HepG2 (cell line): ENCODE data around the gene GPR37L1. TPM values are rescaled to one million over a fixed set of nuclear protein-coding genes. Genes with fewer than 3 reads are reported as not detected.
A peak's percentile ranks its signal among the peaks of the same experiment; 100 is the strongest.

ENCODE experiments used
- CSRNP1 ChIP-seq: sonication (generic); formaldehyde crosslinking; IDR thresholded peaks from 2 replicates; pipeline ENCODE4 v1.8.1; 2023; ENCODE audit warnings: mild to moderate bottlenecking, missing genetic modification reagents
- GLMP ChIP-seq: sonication (generic); formaldehyde crosslinking; IDR thresholded peaks from 2 replicates; pipeline ENCODE4 v1.9.0; 2021; ENCODE audit warnings: missing genetic modification reagents, mild to moderate bottlenecking, borderline replicate concordance
- HNRNPLL ChIP-seq: fragments of 200-400 bp; formaldehyde crosslinking; IDR thresholded peaks from 2 replicates; pipeline ENCODE4 v1.6.1; 2017; ENCODE audit warnings: mild to moderate bottlenecking, low read depth, low read length; ENCODE audit not compliant: poor library complexity, severe bottlenecking
- KAT2B ChIP-seq: fragments of 150-350 bp; IDR thresholded peaks from 2 replicates; pipeline ENCODE4 v1.6.1; 2014; ENCODE audit warnings: low read depth, low read length, borderline replicate concordance
- MTA1 ChIP-seq: sonication (generic); formaldehyde crosslinking; IDR thresholded peaks from 2 replicates; pipeline ENCODE4 v1.4.0; 2020; ENCODE audit warnings: missing genetic modification reagents, mild to moderate bottlenecking, borderline replicate concordance
- MYC ChIP-seq: sonication (generic); formaldehyde crosslinking; IDR thresholded peaks from 2 replicates; pipeline ENCODE4 v1.9.0; 2021; ENCODE audit warnings: missing genetic modification reagents, borderline replicate concordance
- PITX1 ChIP-seq: sonication (generic); formaldehyde crosslinking; IDR thresholded peaks from 2 replicates; pipeline ENCODE4 v1.5.1; 2020; ENCODE audit warnings: mild to moderate bottlenecking, missing genetic modification reagents
- RBM22 ChIP-seq: fragments of 200-400 bp; formaldehyde crosslinking; optimal IDR thresholded peaks from 2 replicates; pipeline ENCODE3; 2017; ENCODE audit warnings: mild to moderate bottlenecking, low read length, moderate library complexity
- RNF2 ChIP-seq: fragments of 450-650 bp; conservative IDR thresholded peaks from 2 replicates; pipeline ENCODE4 v1.6.1; 2016; ENCODE audit warnings: low read depth
- SNRNP70 ChIP-seq: fragments of 200-400 bp; formaldehyde crosslinking; IDR thresholded peaks from 2 replicates; pipeline ENCODE4 v1.6.1; 2017; ENCODE audit warnings: mild to moderate bottlenecking, low read depth, low read length, moderate library complexity
- ZMAT3 ChIP-seq: sonication (generic); formaldehyde crosslinking; conservative IDR thresholded peaks from 2 replicates; pipeline ENCODE4 v1.7.0; 2021; ENCODE audit warnings: missing genetic modification reagents
- ZNF3 ChIP-seq: IDR thresholded peaks from 2 replicates; pipeline ENCODE4 v1.7.0; 2017; ENCODE audit warnings: inconsistent platforms
- ZNF530 ChIP-seq: sonication (generic); formaldehyde crosslinking; IDR thresholded peaks from 2 replicates; pipeline ENCODE4 v1.5.0; 2020; ENCODE audit warnings: low read depth, mild to moderate bottlenecking, missing genetic modification reagents
- ZNF609 ChIP-seq: sonication (generic); formaldehyde crosslinking; IDR thresholded peaks from 2 replicates; pipeline ENCODE4 v1.4.0; 2020; ENCODE audit warnings: mild to moderate bottlenecking, missing genetic modification reagents, borderline replicate concordance
- polyA plus RNA-seq, 8 experiments: library from polyadenylated mRNA; depleted of rRNA in 3 of 8; stranded (reverse) in 7 of 8; unstranded in 1 of 8; fragments of >200 nt; fragmentation: Illumina TruSeq in 4 of 8; extraction: Trizol in 4 of 8; gene quantifications; 2 replicates each; pipeline versions ENCODE4 v1.2.1 to v1.2.3, GENCODE V29; 2011 to 2016; ENCODE audit warnings: low read depth in 4 of 8, missing spikeins in 1 of 8, mixed read lengths in 1 of 8; ENCODE audit not compliant: insufficient read depth in 1 of 8
- total RNA-seq, 5 experiments: library from RNA; depleted of rRNA; stranded (reverse); fragments of >200 nt; fragmentation: Illumina TruSeq; extraction: Trizol; gene quantifications; 2 replicates each; pipeline ENCODE4 v1.2.3, GENCODE V29; 2016; ENCODE audit warnings: low read depth in 1 of 5
- TF ChIP-seq, protein P1 (sequence below): sonication (generic); formaldehyde crosslinking; IDR thresholded peaks from 2 replicates; pipeline ENCODE4 v1.5.1; 2020; ENCODE audit warnings: missing genetic modification reagents, mild to moderate bottlenecking, borderline replicate concordance
- TF ChIP-seq, protein P2 (sequence below): sonication (generic); formaldehyde crosslinking; IDR thresholded peaks from 2 replicates; pipeline ENCODE4 v1.5.1; 2020; ENCODE audit warnings: mild to moderate bottlenecking, moderate library complexity, missing genetic modification reagents

GPR37L1 gene
- total and polyA plus RNA-seq, 2 of the 13 experiments (the other 11 are each of a cell fraction or from before 2014, with no cell fraction given): 0.13 TPM; not detected in 1

DNA sequence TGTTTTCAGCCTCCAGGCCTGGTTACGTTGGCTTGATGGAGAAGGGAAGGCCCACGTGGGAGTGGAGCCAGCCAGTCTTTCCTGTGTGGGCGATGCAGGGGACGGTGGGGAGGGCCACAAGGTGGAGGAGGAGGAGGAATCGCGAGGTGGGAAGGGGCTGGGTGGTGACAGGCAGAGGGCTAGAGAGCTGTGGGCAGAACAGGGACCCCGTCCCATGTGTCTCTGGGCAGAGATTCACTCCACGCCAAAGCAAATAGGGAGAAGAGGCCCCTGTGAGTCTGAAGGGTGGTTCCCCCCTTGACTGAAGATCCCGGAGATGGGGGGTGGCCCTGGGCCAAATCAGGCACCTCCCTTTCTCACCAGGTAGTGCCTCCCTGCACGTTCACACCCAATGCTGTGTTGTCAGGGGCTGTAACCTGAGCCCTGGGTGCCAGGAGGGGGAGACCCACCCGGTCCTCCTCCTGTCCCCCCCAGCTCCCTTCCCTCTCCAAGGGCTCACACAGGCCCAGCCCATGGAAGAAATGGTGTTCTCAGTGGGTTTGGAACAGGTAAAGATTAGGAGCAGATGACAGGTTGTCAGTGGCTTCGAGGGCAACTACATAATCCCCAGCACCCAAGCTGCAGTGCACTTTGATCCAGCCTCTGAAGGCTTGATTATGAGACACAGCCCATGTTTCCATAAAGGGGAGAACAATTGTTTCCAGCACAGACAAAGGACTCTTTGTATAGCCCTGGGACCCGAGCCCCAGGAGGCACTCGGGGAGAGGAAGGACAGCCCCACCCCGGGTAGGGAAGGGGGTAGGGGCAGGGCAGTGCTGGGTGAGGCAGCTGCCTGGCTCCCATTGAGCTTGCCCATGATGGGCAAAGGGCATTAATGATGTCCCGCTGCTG is 37.7 kb upstream of the GPR37L1 start (continued):
- TF ChIP-seq KAT2B (no peak), CSRNP1 (no peak; the same call in 1 of the 2 replicates), ZMAT3 (CRISPR knock-in tag) (0 out of 2 replicates have a peak, but pooled peaks have one; percentile 58), ZNF530 (CRISPR knock-in tag) (no peak), HNRNPLL (no peak), RBM22 (no peak), ZNF3 (no peak), MTA1 (CRISPR knock-in tag) (peak; percentile 78; the same call in 1 of the 2 replicates), PITX1 (CRISPR knock-in tag) (peak; percentile 95), RNF2 (peak; percentile 79), MYC (CRISPR knock-in tag) (peak; percentile 79), SNRNP70 (no peak), GLMP (no peak), ZNF609 (CRISPR knock-in tag) (peak; percentile 70; the same call in 1 of the 2 replicates)
- TF ChIP-seq, protein P1, sequence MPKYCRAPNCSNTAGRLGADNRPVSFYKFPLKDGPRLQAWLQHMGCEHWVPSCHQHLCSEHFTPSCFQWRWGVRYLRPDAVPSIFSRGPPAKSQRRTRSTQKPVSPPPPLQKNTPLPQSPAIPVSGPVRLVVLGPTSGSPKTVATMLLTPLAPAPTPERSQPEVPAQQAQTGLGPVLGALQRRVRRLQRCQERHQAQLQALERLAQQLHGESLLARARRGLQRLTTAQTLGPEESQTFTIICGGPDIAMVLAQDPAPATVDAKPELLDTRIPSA (CRISPR knock-in tag): no peak; the same call in 1 of the 2 replicates
- TF ChIP-seq, protein P2, sequence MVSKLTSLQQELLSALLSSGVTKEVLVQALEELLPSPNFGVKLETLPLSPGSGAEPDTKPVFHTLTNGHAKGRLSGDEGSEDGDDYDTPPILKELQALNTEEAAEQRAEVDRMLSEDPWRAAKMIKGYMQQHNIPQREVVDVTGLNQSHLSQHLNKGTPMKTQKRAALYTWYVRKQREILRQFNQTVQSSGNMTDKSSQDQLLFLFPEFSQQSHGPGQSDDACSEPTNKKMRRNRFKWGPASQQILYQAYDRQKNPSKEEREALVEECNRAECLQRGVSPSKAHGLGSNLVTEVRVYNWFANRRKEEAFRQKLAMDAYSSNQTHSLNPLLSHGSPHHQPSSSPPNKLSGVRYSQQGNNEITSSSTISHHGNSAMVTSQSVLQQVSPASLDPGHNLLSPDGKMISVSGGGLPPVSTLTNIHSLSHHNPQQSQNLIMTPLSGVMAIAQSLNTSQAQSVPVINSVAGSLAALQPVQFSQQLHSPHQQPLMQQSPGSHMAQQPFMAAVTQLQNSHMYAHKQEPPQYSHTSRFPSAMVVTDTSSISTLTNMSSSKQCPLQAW: peak; percentile 79
